Hematopoietic multipotent progenitor cell treated with erythropoietin and hydrocortisone succinate and interleukin-3 and kit ligand, for 8 days (in vitro differentiated cells): Measurements from ENCODE around the gene APOA4.

Source experiments
- DNase-seq: peaks from one replicate; pipeline ENCODE4 v3.0.0-alpha.2; 2015

Gene APOA4

GRCh38 chr11:116823031-116823843 lies at the start of gene APOA4:
Gene APOA4, minus strand, starts transcription at chr11:116823304. Its CDS starts 113 bp downstream, at chr11:116823191.
- no peak for DNase-seq

GRCh38 chr11:116871248-116871647 lies 48.1 kb upstream of the APOA4 start:
- DNase-seq = no peak

- DNase-seq = no peak
These were observed 47.0 kb upstream of the APOA4 start for GRCh38 chr11:116870054-116870453.

GRCh38 chr11:116869610-116870009 lies 46.5 kb upstream of the APOA4 start:
- no peak for DNase-seq

- DNase-seq = no peak
These were observed 45.0 kb upstream of the APOA4 start for GRCh38 chr11:116868066-116868465.

- no peak for DNase-seq
These were observed 44.5 kb upstream of the APOA4 start for GRCh38 chr11:116867619-116868018.

DNA sequence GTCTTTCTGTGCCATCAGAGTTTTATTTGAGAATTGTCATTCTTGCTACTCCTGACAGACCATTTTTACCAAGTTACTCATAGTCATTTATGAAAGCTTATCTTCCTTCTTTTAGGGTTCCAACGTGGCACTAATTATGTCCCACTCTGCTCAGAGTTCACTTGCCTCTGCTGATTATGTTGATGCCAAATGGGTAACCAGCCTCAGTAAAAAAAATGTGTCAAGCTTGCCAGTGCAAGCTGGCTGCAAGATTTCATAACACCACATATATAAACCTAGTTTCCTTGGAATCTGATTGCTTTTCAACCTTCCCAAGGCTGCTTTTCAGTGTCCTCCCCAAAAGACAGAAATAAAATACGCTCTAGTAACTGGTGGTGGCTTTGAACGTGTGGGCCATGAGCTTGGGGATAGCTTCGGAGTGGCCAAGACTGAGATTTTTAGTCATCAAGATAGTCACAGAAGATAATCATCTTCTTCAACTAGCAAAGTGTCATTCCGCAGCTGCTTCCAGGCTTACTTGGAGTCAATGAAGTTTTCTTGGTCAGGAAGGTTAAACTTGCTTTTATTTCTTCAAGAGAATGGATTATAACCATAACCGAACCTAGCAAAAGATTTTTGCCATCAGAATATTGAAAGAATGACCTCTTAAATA lies 43.8 kb upstream of the APOA4 start:
- DNase-seq = no peak

DNA sequence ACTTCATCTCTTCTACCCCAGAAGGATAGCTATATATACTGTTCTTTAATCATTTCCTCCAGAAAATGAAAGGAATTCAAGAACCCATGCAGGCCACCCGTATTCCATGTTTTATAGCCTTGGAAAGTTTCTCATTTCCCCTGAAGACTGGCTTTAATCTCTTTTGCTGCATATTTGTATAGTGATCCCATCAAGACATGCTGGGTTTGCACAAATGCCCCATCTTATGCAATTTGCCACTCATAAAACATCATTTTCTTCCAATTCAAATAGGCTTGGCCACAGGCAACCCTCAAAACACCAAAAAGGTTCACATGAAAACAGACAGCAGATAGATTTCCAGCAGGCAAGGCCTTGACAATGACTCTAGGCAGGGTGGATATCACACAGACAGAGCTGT lies 42.6 kb upstream of the APOA4 start:
- DNase-seq = no peak

- no peak for DNase-seq
These were observed 41.4 kb upstream of the APOA4 start for GRCh38 chr11:116864531-116864930.

GRCh38 chr11:116862951-116863350 lies 39.8 kb upstream of the APOA4 start:
- DNase-seq = no peak

DNA sequence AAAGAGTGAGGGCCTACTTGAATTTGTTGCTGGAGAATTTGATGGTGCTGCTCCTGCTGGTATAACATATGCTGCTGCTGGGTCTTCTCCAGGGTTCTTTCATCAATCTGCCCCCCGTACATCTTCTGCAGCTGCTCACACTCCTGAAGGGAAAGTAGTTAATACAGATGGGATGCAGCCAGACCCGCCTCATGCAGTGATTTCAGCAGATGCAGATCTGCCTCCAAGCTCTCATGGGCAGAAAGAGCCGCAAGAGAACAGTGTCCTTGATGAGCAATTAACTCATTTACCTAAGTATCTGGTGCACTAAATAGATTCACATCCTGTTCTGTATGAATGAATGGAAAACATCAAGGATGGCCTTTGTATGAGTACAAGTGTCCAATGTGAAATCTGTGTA lies 39.1 kb upstream of the APOA4 start:
- DNase-seq = no peak

DNA sequence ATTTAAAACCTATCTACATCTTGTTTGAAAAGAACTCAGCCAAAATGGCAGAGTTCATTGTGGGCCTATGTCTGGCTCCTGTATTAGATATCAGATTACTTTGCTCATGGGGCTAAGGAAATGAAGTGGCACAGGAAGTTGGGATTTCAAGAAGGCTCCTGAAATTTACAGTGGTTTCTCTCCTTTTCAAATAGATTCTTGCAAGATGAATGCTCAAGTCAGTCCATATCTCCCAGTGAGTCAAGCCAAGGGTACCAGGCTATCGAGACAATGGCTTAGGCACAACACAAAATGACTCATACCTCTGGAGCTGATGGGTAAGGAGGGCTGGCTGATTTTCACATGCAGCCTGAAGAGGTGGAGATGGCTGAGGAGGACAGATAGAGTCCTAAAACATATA lies 38.4 kb upstream of the APOA4 start:
- no peak for DNase-seq

- no peak for DNase-seq
These were observed 37.2 kb upstream of the APOA4 start for GRCh38 chr11:116860303-116860702.

DNA sequence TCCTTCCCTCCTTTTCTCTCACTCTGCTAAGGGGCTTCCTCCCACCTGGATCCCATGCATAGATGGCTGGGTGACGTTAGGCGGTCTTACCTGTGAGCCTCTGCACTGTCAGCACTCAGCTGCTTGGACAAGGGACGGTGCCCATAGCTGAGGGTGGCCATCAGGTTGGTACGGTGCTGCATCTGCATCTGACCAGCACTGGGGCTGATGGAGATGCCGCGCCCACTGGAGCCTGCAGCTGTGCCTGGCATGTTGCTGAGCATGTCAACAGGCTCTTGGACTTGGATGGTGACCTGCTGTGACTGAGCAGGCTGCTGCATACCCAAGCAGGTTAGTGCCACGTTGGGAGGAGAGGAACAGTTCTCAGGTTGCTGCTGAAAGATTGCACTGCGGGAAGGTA lies 36.1 kb upstream of the APOA4 start:
- no peak for DNase-seq

GRCh38 chr11:116857936-116858335 lies 34.8 kb upstream of the APOA4 start:
- DNase-seq = peak; percentile 20

- no peak for DNase-seq
These were observed 34.2 kb upstream of the APOA4 start for GRCh38 chr11:116857316-116857715.

- DNase-seq = no peak
These were observed 33.3 kb upstream of the APOA4 start for GRCh38 chr11:116856423-116856822.

DNA sequence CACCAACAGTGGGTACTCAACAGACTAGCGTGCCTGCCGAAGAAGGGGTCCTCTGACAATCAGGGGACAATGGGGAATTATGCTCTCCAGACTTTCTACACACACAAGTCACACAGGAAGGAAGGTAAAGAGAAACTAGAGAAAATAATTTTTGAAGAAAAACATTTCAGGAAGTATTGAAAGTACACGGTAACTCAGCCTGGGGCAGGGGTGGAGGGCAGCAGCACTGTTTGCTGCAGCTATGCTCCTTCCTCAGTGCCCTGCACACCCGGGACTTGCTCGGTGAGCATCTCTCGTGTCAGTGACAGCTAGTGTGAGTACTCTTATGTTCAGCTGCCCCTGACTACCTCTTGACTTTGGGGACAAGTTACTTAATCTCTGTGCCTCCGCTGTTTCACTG lies 32.3 kb upstream of the APOA4 start:
- DNase-seq = no peak

DNA sequence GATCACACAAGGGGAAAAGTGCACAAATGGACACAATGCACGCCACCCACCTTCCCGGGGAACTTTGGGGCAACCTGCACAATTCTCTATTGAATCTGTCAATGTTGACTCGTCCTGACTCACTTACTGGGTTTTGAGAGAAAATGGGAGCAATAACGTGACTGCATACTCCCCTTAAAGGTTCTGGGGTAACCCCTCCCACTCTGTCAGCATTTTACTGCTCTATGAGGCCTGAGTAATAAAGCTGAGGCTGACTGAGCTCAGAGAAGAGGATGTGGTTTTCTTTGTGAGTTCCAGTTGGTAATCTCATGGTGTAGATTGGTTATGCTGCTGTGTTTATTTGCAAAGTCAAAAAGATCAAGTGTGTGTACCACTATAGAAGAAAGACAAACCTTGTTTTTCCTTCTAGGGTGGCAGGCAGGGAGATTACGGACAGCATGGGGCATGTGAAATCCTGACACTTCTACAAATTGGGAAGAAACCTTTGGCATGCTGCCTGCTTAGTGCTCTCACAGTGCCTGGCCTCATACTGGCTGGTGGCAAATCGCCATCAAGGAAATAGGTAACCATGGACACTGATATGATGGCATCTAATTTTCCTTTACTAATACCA lies 30.5 kb upstream of the APOA4 start:
- peak; percentile 76 for DNase-seq

GRCh38 chr11:116852261-116853031 lies 29.3 kb upstream of the APOA4 start:
- peak; percentile 47 for DNase-seq

- DNase-seq = peak; percentile 28
These were observed 28.5 kb upstream of the APOA4 start for GRCh38 chr11:116851626-116852025.

- DNase-seq = no peak
These were observed 26.4 kb upstream of the APOA4 start for GRCh38 chr11:116849486-116849885.

DNA sequence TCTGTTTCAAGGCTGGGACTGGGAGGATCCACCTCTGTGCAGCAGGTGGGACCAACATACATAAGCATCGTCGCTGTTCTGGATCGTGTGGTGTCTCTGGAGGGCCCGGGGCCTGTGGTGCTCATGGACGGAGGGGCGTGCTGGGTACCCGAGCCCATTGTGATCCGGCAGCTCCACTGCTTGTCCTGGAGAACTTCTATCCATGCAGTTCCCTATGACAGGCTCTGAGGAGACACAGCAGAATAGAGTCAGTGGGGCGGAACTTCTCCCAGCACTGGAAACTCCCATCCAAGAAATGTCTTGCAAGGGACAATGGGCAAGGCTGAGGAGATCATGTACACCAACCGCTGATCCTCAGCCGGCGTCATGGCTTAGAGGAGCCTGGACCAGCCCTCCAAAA lies 26.0 kb upstream of the APOA4 start:
- DNase-seq = no peak
